Dendritic cell treated with granulocyte-macrophage colony-stimulating factor and Interleukin-4, amounts not matched to agents 40 ng/mL and 50 ng/mL, for 4 days (primary cell): ENCODE data around the gene ONECUT1.

Experiments used
- H3K27ac Mint-ChIP-seq: one replicate; pipeline ENCODE4 v1.8.0; 2022; ENCODE audit warnings: mild to moderate bottlenecking, mixed read lengths
- H3K27me3 Mint-ChIP-seq: one replicate; pipeline ENCODE4 v1.8.0; 2022; ENCODE audit warnings: mild to moderate bottlenecking, mixed read lengths
- H3K36me3 Mint-ChIP-seq: one replicate; pipeline ENCODE4 v1.8.0; 2022; ENCODE audit warnings: low read depth, mixed read lengths
- H3K4me1 Mint-ChIP-seq: one replicate; pipeline ENCODE4 v1.8.0; 2022; ENCODE audit warnings: low read depth, mixed read lengths
- H3K4me3 Mint-ChIP-seq: one replicate; pipeline ENCODE4 v1.8.0; 2022; ENCODE audit warnings: mild to moderate bottlenecking, moderate library complexity, mixed read lengths
- H3K9me3 Mint-ChIP-seq: one replicate; pipeline ENCODE4 v1.8.0; 2022; ENCODE audit warnings: mixed read lengths
- intact Hi-C: fragments of 100-400 bp; cut with micrococcal nuclease; formaldehyde crosslinking; loops from one replicate; pipeline ENCODE4 v1.15.0; 2022

ONECUT1 gene

GRCh38 chr15:52727815-52728214 is 62.3 kb downstream of the ONECUT1 start:
- Mint-ChIP-seq H3K27me3 (peaks cover 8% of the 10 kb centered on the region), H3K36me3 (no peaks in the 10 kb centered on the region), H3K4me3 (no peak overlapping the region), H3K9me3 (no peaks in the 10 kb centered on the region), H3K4me1 (peaks cover 8% of the 10 kb centered on the region), H3K27ac (no peak overlapping the region)
- intact Hi-C loops = no loop called here

GRCh38 chr15:52726195-52726594 is 63.9 kb downstream of the ONECUT1 start:
- H3K36me3 Mint-ChIP-seq = no peaks in the 10 kb centered on the region
- no peak overlapping the region for H3K27ac Mint-ChIP-seq
- peaks cover 12% of the 10 kb centered on the region for H3K27me3 Mint-ChIP-seq
- peaks cover 8% of the 10 kb centered on the region for H3K4me1 Mint-ChIP-seq
- intact Hi-C loops = no loop called here
- H3K9me3 Mint-ChIP-seq = no peaks in the 10 kb centered on the region
- no peak overlapping the region for H3K4me3 Mint-ChIP-seq

GRCh38 chr15:52718551-52718950 is 71.6 kb downstream of the ONECUT1 start:
- Mint-ChIP-seq H3K4me1 (peaks cover 37% of the 10 kb centered on the region), H3K36me3 (no peaks in the 10 kb centered on the region), H3K9me3 (peaks cover 12% of the 10 kb centered on the region), H3K27ac (peak overlapping the region; percentile 70), H3K4me3 (no peak overlapping the region), H3K27me3 (peaks cover 7% of the 10 kb centered on the region)
- intact Hi-C loops = loop anchor here (5.0 kb wide), 1 partner anchor 41 kb away; the partner anchor contains the start of gene ATOSA

- Mint-ChIP-seq H3K4me3 (no peak overlapping the region), H3K4me1 (peaks cover 37% of the 10 kb centered on the region), H3K9me3 (peaks cover 12% of the 10 kb centered on the region), H3K27ac (peak overlapping the region; percentile 70), H3K27me3 (peaks cover 7% of the 10 kb centered on the region), H3K36me3 (no peaks in the 10 kb centered on the region)
- intact Hi-C loops = loop anchor here (5.0 kb wide), 1 partner anchor 41 kb away; the partner anchor contains the start of gene ATOSA
These were observed 72.2 kb downstream of the ONECUT1 start for GRCh38 chr15:52717924-52718323.

GRCh38 chr15:52717481-52717880 is 72.7 kb downstream of the ONECUT1 start:
- peaks cover 37% of the 10 kb centered on the region for H3K4me1 Mint-ChIP-seq
- peak overlapping the region; percentile 70 for H3K27ac Mint-ChIP-seq
- H3K27me3 Mint-ChIP-seq = peaks cover 5% of the 10 kb centered on the region
- H3K4me3 Mint-ChIP-seq = no peak overlapping the region
- intact Hi-C loops = loop anchor here (5.0 kb wide), 1 partner anchor 40 kb away; the partner anchor contains the start of gene ATOSA
- peaks cover 12% of the 10 kb centered on the region for H3K9me3 Mint-ChIP-seq
- H3K36me3 Mint-ChIP-seq = no peaks in the 10 kb centered on the region

- Mint-ChIP-seq H3K27ac (no peak overlapping the region), H3K27me3 (peaks cover 7% of the 10 kb centered on the region), H3K4me1 (peaks cover 37% of the 10 kb centered on the region), H3K36me3 (no peaks in the 10 kb centered on the region), H3K4me3 (no peak overlapping the region), H3K9me3 (peaks cover 12% of the 10 kb centered on the region)
- intact Hi-C loops = loop anchor here (5.0 kb wide), 1 partner anchor 39 kb away; the partner anchor contains the start of gene ATOSA
These were observed 73.6 kb downstream of the ONECUT1 start for GRCh38 chr15:52716536-52716935.

DNA sequence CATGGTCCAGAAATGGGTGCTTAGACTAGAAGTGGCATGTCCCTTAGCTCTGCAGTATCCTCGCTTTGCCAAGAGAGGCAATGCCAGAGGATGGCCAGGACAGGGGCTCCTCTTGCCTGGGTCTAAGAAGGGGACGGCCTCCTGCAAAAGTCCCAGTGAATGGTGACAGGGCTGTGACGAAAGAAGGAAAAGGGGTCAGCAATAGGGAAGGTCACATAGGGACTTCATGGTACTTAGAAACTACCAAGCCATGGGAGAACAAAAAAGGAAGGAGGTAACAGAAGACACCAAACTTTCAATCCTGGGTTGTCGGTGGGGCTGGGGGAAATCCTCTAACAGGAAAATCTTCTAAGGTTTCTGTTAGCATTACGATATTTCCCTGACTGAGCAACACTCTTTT is 74.7 kb downstream of the ONECUT1 start:
- Mint-ChIP-seq H3K4me3 (no peak overlapping the region), H3K9me3 (peaks cover 12% of the 10 kb centered on the region), H3K4me1 (peaks cover 41% of the 10 kb centered on the region), H3K27me3 (peaks cover 4% of the 10 kb centered on the region), H3K36me3 (no peaks in the 10 kb centered on the region), H3K27ac (no peak overlapping the region)
- intact Hi-C loops = loop anchor here (5.0 kb wide), 1 partner anchor 38 kb away; the partner anchor contains the start of gene ATOSA

DNA sequence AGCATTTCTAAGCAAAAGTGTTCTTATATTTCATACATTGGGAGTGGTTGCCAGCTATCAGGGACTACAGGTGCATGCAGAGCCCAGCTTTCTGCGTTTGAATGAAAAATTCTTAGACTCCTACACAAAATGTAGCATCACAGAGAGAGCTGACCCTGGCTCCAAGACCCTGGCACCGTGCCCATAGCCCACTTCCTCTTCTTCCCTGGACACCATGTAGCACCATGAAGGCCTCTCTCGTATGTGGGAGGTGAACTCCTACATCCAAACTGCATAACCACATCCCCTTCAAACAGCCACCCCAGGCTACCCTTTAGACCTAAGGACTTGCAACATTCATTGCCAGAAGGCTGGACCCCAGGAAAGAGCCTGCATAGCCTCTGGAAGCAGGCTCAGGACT is 75.2 kb downstream of the ONECUT1 start:
- no peaks in the 10 kb centered on the region for H3K36me3 Mint-ChIP-seq
- intact Hi-C loops = loop anchor here (5.0 kb wide), 1 partner anchor 38 kb away; the partner anchor contains the start of gene ATOSA
- peaks cover 44% of the 10 kb centered on the region for H3K4me1 Mint-ChIP-seq
- peaks cover 4% of the 10 kb centered on the region for H3K27me3 Mint-ChIP-seq
- H3K27ac Mint-ChIP-seq = no peak overlapping the region
- no peak overlapping the region for H3K4me3 Mint-ChIP-seq
- peaks cover 10% of the 10 kb centered on the region for H3K9me3 Mint-ChIP-seq

- H3K4me1 Mint-ChIP-seq = peaks cover 17% of the 10 kb centered on the region
- intact Hi-C loops = no loop called here
- no peak overlapping the region for H3K4me3 Mint-ChIP-seq
- no peaks in the 10 kb centered on the region for H3K9me3 Mint-ChIP-seq
- H3K27ac Mint-ChIP-seq = no peak overlapping the region
- peaks cover 8% of the 10 kb centered on the region for H3K27me3 Mint-ChIP-seq
- H3K36me3 Mint-ChIP-seq = no peaks in the 10 kb centered on the region
These were observed 79.3 kb downstream of the ONECUT1 start for GRCh38 chr15:52710708-52711389.

GRCh38 chr15:52710050-52710707 is 80.0 kb downstream of the ONECUT1 start:
- Mint-ChIP-seq H3K36me3 (no peaks in the 10 kb centered on the region), H3K27ac (no peak overlapping the region), H3K9me3 (no peaks in the 10 kb centered on the region), H3K4me3 (no peak overlapping the region), H3K4me1 (peaks cover 13% of the 10 kb centered on the region), H3K27me3 (peaks cover 8% of the 10 kb centered on the region)
- intact Hi-C loops = no loop called here

DNA sequence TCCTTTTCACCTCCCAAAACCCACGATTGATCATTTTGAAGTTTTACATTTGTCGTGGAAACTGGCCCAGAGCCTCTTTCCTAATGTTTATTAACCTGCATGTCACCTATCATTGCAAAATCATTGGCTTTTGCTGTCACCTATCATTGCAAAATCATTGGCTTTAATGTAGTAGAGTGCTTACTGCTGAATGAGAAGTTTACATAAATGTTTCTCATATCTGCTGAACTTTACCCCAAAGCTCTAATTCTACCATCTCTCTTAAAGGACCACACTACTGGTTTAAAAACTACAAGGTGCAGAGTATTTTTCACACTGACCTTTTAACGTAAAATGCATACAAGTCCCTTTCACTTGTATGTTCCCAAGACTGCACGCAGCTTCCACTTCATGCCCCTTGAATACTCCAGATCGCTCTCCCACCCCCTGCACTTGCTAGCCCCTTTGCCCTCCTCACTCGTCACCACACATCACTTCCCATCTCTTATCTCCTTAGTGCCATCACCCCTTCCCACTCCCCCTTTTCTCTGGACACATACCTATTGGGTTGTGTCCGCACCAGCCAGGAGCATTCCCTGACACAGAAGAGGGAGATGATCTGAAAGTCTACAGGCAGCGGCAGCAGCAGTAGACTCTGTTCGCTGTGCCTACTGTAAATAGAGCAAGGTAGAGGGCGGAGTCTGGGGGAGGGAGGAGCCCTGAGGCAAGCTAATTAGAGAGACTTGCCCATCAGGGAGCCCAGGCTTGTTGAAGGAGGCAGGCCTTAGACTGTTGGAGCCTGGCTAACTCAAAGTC is 80.8 kb downstream of the ONECUT1 start:
- intact Hi-C loops = no loop called here
- no peaks in the 10 kb centered on the region for H3K36me3 Mint-ChIP-seq
- H3K4me1 Mint-ChIP-seq = peaks cover 8% of the 10 kb centered on the region
- peaks cover 8% of the 10 kb centered on the region for H3K27me3 Mint-ChIP-seq
- H3K4me3 Mint-ChIP-seq = no peak overlapping the region
- H3K27ac Mint-ChIP-seq = no peak overlapping the region
- no peaks in the 10 kb centered on the region for H3K9me3 Mint-ChIP-seq
